ENCODE data around the gene HUWE1. TPM values are rescaled to one million over a fixed set of nuclear protein-coding genes. Genes with fewer than 3 reads are reported as not detected.

HUWE1 gene
- total and polyA plus RNA-seq, 9 of the 15 experiments (the other 6 are each of a cell fraction or from before 2014, with no cell fraction given) = 23.9 to 204 (median 65.1) TPM

DNA sequence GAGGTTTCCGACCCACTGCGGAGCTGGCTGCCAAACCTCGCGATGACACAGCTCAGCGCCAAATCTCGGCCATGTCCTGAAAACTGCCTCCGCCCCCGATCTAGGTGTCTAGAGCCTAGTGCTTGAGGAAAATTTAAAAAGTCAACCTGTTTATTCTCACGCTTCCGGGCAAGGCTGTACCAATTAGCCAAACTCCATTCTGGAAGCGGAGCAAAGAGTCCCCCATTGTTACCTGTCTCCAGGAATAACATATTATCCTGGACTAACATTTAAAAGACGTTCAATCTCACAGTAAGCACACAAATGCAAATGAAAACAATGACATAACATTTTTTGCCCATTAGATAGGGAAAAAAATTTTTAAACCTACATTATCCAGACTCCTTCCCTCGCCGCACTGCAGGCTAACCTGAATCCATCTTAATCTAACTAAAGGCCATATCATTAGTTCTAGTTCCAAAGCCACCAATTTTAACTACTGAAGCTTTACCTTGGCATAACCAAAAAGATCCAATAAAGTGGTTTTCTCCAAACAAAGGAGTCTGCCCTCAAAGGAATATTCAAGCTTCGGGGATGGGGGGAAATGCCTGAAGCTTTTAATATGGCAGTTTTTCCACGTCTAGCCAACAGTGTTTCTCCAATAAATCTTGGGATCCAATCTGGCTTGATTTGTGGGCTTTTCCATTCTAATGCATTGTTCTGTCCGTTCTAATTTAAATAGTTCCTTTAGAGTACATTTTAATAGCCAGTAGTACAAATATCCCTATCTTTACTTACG is 1.9 kb downstream of the HUWE1 start (continued):
- TF ChIP-seq, protein P1, sequence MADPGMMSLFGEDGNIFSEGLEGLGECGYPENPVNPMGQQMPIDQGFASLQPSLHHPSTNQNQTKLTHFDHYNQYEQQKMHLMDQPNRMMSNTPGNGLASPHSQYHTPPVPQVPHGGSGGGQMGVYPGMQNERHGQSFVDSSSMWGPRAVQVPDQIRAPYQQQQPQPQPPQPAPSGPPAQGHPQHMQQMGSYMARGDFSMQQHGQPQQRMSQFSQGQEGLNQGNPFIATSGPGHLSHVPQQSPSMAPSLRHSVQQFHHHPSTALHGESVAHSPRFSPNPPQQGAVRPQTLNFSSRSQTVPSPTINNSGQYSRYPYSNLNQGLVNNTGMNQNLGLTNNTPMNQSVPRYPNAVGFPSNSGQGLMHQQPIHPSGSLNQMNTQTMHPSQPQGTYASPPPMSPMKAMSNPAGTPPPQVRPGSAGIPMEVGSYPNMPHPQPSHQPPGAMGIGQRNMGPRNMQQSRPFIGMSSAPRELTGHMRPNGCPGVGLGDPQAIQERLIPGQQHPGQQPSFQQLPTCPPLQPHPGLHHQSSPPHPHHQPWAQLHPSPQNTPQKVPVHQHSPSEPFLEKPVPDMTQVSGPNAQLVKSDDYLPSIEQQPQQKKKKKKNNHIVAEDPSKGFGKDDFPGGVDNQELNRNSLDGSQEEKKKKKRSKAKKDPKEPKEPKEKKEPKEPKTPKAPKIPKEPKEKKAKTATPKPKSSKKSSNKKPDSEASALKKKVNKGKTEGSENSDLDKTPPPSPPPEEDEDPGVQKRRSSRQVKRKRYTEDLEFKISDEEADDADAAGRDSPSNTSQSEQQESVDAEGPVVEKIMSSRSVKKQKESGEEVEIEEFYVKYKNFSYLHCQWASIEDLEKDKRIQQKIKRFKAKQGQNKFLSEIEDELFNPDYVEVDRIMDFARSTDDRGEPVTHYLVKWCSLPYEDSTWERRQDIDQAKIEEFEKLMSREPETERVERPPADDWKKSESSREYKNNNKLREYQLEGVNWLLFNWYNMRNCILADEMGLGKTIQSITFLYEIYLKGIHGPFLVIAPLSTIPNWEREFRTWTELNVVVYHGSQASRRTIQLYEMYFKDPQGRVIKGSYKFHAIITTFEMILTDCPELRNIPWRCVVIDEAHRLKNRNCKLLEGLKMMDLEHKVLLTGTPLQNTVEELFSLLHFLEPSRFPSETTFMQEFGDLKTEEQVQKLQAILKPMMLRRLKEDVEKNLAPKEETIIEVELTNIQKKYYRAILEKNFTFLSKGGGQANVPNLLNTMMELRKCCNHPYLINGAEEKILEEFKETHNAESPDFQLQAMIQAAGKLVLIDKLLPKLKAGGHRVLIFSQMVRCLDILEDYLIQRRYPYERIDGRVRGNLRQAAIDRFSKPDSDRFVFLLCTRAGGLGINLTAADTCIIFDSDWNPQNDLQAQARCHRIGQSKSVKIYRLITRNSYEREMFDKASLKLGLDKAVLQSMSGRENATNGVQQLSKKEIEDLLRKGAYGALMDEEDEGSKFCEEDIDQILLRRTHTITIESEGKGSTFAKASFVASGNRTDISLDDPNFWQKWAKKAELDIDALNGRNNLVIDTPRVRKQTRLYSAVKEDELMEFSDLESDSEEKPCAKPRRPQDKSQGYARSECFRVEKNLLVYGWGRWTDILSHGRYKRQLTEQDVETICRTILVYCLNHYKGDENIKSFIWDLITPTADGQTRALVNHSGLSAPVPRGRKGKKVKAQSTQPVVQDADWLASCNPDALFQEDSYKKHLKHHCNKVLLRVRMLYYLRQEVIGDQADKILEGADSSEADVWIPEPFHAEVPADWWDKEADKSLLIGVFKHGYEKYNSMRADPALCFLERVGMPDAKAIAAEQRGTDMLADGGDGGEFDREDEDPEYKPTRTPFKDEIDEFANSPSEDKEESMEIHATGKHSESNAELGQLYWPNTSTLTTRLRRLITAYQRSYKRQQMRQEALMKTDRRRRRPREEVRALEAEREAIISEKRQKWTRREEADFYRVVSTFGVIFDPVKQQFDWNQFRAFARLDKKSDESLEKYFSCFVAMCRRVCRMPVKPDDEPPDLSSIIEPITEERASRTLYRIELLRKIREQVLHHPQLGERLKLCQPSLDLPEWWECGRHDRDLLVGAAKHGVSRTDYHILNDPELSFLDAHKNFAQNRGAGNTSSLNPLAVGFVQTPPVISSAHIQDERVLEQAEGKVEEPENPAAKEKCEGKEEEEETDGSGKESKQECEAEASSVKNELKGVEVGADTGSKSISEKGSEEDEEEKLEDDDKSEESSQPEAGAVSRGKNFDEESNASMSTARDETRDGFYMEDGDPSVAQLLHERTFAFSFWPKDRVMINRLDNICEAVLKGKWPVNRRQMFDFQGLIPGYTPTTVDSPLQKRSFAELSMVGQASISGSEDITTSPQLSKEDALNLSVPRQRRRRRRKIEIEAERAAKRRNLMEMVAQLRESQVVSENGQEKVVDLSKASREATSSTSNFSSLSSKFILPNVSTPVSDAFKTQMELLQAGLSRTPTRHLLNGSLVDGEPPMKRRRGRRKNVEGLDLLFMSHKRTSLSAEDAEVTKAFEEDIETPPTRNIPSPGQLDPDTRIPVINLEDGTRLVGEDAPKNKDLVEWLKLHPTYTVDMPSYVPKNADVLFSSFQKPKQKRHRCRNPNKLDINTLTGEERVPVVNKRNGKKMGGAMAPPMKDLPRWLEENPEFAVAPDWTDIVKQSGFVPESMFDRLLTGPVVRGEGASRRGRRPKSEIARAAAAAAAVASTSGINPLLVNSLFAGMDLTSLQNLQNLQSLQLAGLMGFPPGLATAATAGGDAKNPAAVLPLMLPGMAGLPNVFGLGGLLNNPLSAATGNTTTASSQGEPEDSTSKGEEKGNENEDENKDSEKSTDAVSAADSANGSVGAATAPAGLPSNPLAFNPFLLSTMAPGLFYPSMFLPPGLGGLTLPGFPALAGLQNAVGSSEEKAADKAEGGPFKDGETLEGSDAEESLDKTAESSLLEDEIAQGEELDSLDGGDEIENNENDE (IDR thresholded peaks at IDR 0.05; ENCODE audit: low read depth, low read length) = no peak
- peak; percentile 61; the same call in 1 of the 2 replicates for TF ChIP-seq FOXM1 (IDR thresholded peaks at IDR 0.05; ENCODE audit: low read depth)
- no peak for TF ChIP-seq FOXM1 (CRISPR knock-in tag; IDR thresholded peaks at IDR 0.05; ENCODE audit: low read depth)
- peak; percentile 79 for TF ChIP-seq BRD9 (IDR thresholded peaks at IDR 0.05; ENCODE audit: low read depth, partially characterized antibody)
- no peak for TF ChIP-seq KDM4B (IDR thresholded peaks at IDR 0.05; ENCODE audit: borderline replicate concordance in 2 of 2, low read depth in 1 of 2)
- TF ChIP-seq ZNF23 (CRISPR knock-in tag; IDR thresholded peaks at IDR 0.05) = no peak
- no peak for TF ChIP-seq SMARCA5 (IDR thresholded peaks at IDR 0.05)
- TF ChIP-seq C11orf30 (IDR thresholded peaks at IDR 0.05; ENCODE audit: low read depth) = peak; percentile 80
- TF ChIP-seq NFE2L1 (tag; IDR thresholded peaks at IDR 0.05; ENCODE audit: borderline replicate concordance, low read depth) = peak; percentile 23; the same call in 1 of the 2 replicates
- TF ChIP-seq ZKSCAN1 (IDR thresholded peaks at IDR 0.05; ENCODE audit: low read depth, low read length) = peak; percentile 13; the same call in 1 of the 2 replicates
- peak; percentile 19; the same call in 1 of the 2 replicates for TF ChIP-seq SMARCA4 (IDR thresholded peaks at IDR 0.05)
- TF ChIP-seq, protein P2, sequence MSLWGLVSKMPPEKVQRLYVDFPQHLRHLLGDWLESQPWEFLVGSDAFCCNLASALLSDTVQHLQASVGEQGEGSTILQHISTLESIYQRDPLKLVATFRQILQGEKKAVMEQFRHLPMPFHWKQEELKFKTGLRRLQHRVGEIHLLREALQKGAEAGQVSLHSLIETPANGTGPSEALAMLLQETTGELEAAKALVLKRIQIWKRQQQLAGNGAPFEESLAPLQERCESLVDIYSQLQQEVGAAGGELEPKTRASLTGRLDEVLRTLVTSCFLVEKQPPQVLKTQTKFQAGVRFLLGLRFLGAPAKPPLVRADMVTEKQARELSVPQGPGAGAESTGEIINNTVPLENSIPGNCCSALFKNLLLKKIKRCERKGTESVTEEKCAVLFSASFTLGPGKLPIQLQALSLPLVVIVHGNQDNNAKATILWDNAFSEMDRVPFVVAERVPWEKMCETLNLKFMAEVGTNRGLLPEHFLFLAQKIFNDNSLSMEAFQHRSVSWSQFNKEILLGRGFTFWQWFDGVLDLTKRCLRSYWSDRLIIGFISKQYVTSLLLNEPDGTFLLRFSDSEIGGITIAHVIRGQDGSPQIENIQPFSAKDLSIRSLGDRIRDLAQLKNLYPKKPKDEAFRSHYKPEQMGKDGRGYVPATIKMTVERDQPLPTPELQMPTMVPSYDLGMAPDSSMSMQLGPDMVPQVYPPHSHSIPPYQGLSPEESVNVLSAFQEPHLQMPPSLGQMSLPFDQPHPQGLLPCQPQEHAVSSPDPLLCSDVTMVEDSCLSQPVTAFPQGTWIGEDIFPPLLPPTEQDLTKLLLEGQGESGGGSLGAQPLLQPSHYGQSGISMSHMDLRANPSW (CRISPR knock-in tag; IDR thresholded peaks at IDR 0.05) = no peak
- no peak for TF ChIP-seq ESRRB (CRISPR knock-in tag; IDR thresholded peaks at IDR 0.05; ENCODE audit: borderline replicate concordance)
- no peak for TF ChIP-seq SAP30 (IDR thresholded peaks at IDR 0.05; ENCODE audit: borderline replicate concordance, insufficient read depth, low read depth, low read length, poor library complexity, severe bottlenecking)

Measured in K562 (cell line).